Loucy (cell line): ENCODE data around the gene TIMP2.

Experiments
- EZH2phosphoT487 ChIP-seq: fragments of 200-600 bp; IDR thresholded peaks from 2 replicates; pipeline ENCODE4 v1.6.1; 2018; ENCODE audit warnings: antibody characterized with exemption, mild to moderate bottlenecking, moderate library complexity, borderline replicate concordance
- TF ChIP-seq, protein P1 (sequence below): fragments of 200-600 bp; sonication (generic); conservative IDR thresholded peaks from 2 replicates; pipeline ENCODE4 v1.5.1; 2014; ENCODE audit warnings: mild to moderate bottlenecking, antibody characterized with exemption, low read length

DNA sequence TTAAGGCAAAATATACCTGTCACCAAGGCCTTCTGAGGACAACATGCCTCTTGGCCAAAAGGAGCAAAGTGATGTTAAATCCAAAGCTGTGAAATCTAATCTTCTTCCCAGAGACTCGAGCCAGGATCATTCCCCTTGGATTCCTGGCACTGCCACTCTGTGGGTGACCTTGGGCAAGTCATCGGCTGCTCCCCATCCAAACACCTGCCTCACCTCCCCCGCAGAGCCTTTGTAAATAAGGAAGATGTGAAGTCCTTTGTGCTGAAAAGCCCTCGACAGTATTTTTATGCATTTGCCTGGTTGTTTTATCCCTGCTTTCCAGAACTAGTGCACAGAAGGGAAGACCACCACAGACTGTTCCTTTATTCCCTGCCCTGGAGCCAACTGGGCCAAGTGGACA is 16.8 kb downstream of the TIMP2 start:
- TF ChIP-seq, protein P1, sequence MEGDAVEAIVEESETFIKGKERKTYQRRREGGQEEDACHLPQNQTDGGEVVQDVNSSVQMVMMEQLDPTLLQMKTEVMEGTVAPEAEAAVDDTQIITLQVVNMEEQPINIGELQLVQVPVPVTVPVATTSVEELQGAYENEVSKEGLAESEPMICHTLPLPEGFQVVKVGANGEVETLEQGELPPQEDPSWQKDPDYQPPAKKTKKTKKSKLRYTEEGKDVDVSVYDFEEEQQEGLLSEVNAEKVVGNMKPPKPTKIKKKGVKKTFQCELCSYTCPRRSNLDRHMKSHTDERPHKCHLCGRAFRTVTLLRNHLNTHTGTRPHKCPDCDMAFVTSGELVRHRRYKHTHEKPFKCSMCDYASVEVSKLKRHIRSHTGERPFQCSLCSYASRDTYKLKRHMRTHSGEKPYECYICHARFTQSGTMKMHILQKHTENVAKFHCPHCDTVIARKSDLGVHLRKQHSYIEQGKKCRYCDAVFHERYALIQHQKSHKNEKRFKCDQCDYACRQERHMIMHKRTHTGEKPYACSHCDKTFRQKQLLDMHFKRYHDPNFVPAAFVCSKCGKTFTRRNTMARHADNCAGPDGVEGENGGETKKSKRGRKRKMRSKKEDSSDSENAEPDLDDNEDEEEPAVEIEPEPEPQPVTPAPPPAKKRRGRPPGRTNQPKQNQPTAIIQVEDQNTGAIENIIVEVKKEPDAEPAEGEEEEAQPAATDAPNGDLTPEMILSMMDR: no peak
- TF ChIP-seq EZH2phosphoT487: no peak
